ENCODE measurements around the gene MORC3.

DNA sequence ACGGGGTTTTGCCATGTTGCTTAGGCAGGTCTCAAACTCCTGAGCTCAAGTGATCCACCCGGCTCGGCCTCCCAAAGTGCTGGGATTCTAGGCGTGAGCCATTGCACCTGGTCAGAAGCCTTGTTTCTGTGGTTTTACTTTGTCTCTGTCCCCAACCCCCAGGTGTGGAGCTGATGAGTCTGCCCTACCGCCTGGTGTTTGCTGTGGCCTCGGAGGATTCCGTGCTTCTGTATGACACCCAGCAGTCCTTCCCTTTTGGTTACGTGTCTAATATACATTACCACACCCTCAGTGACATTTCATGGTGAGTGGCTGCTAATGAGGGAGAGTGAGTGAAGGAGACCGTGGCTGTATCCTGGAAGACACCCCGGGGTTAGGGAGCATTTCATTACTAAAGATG is 91.3 kb downstream of the MORC3 start:
- TF ChIP-seq, protein P1, sequence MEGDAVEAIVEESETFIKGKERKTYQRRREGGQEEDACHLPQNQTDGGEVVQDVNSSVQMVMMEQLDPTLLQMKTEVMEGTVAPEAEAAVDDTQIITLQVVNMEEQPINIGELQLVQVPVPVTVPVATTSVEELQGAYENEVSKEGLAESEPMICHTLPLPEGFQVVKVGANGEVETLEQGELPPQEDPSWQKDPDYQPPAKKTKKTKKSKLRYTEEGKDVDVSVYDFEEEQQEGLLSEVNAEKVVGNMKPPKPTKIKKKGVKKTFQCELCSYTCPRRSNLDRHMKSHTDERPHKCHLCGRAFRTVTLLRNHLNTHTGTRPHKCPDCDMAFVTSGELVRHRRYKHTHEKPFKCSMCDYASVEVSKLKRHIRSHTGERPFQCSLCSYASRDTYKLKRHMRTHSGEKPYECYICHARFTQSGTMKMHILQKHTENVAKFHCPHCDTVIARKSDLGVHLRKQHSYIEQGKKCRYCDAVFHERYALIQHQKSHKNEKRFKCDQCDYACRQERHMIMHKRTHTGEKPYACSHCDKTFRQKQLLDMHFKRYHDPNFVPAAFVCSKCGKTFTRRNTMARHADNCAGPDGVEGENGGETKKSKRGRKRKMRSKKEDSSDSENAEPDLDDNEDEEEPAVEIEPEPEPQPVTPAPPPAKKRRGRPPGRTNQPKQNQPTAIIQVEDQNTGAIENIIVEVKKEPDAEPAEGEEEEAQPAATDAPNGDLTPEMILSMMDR (IDR thresholded peaks at IDR 0.05), result no peak
- no peak for TF ChIP-seq POLR2A (IDR thresholded peaks at IDR 0.05)
